OCI-LY3 (cell line): ENCODE results near the gene VAV3.

Source experiments
- H2AFZ ChIP-seq: fragments of 200-600, 300-600 bp; shearing (Covaris generic); 2 replicates; pipeline ENCODE4 v1.6.0; 2014; ENCODE audit warnings: antibody characterized with exemption, low read depth, low read length
- H3K27ac ChIP-seq: fragments of 200-600, 300-600 bp; sonication (generic); 2 replicates; pipeline ENCODE4 v1.5.1; 2014; ENCODE audit warnings: mild to moderate bottlenecking, low read length, moderate library complexity, mixed read lengths
- H3K27me3 ChIP-seq: fragments of 200-600, 300-600 bp; sonication (generic); 2 replicates; pipeline ENCODE4 v1.6.1; 2014; ENCODE audit warnings: low read depth, low read length, mixed read lengths
- H3K36me3 ChIP-seq: fragments of 200-600, 300-600 bp; sonication (generic); replicated peaks from 2 replicates; pipeline ENCODE3; 2014; ENCODE audit warnings: low read depth, low read length, mixed read lengths
- H3K4me1 ChIP-seq: fragments of 300-600, 200-600 bp; sonication (generic); 2 replicates; pipeline ENCODE4 v1.6.1; 2014; ENCODE audit warnings: low read length, mixed read lengths
- H3K4me2 ChIP-seq: fragments of 200-600, 300-600 bp; sonication (generic); 2 replicates; pipeline ENCODE4 v1.6.1; 2014; ENCODE audit warnings: low read length, mixed read lengths
- H3K4me3 ChIP-seq: fragments of 300-600, 200-600 bp; sonication (generic); 2 replicates; pipeline ENCODE4 v1.5.1; 2014; ENCODE audit warnings: antibody characterized with exemption, mild to moderate bottlenecking, low read length, moderate library complexity
- H3K79me2 ChIP-seq: fragments of 300-600, 200-600 bp; shearing (Covaris generic); 2 replicates; pipeline ENCODE4 v1.6.1; 2014; ENCODE audit warnings: mild to moderate bottlenecking, low read length, mixed read lengths
- H3K9ac ChIP-seq: fragments of 300-600, 200-600 bp; shearing (Covaris generic); 2 replicates; pipeline ENCODE4 v1.6.0; 2014; ENCODE audit warnings: mild to moderate bottlenecking, low read length, moderate library complexity
- H3K9me3 ChIP-seq: fragments of 200-600, 300-600 bp; shearing (Covaris generic); 2 replicates; pipeline ENCODE4 v1.6.1; 2014; ENCODE audit warnings: low read length, mixed read lengths; ENCODE audit not compliant: insufficient read depth
- H4K20me1 ChIP-seq: fragments of 200-600, 300-600 bp; sonication (generic); 2 replicates; pipeline ENCODE4 v1.6.1; 2016; ENCODE audit warnings: low read length, mixed read lengths; ENCODE audit not compliant: insufficient read depth
- EZH2phosphoT487 ChIP-seq: fragments of 200-600 bp; shearing (Covaris generic); IDR thresholded peaks from 2 replicates; pipeline ENCODE4 v1.6.1; 2018; ENCODE audit warnings: antibody characterized with exemption, mixed run types, low read depth
- TF ChIP-seq, protein P1 (sequence below): fragments of 200-600, 300-600 bp; sonication (generic); IDR thresholded peaks from 2 replicates; pipeline ENCODE4 v1.5.1; 2014; ENCODE audit warnings: antibody characterized with exemption, low read length, low read depth

Gene VAV3

DNA sequence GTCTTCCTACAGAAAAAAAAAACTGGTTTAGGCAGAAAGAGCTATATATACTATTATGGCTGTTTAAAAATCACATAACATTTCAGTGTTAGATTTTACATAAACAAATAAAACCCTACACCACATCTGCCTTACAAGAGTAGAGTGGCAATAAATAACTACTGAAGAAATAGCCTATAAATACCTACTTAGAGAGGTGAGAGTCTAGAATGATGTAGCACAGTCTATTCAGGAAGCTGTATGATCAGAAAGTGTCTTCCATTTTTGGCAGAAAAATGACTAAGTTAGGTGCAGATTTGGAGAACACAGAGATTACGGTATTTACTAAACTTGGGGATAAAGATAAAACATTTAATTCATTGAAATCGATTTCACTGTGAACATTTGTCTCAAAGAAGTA lies 75.5 kb downstream of the VAV3 start:
- H3K4me1 ChIP-seq: peaks cover 11% of the 10 kb centered on the region
- H3K27me3 ChIP-seq: no peaks in the 10 kb centered on the region
- H4K20me1 ChIP-seq: no peaks in the 10 kb centered on the region
- H3K27ac ChIP-seq: no peak overlapping the region
- TF ChIP-seq EZH2phosphoT487: no peak
- TF ChIP-seq, protein P1, sequence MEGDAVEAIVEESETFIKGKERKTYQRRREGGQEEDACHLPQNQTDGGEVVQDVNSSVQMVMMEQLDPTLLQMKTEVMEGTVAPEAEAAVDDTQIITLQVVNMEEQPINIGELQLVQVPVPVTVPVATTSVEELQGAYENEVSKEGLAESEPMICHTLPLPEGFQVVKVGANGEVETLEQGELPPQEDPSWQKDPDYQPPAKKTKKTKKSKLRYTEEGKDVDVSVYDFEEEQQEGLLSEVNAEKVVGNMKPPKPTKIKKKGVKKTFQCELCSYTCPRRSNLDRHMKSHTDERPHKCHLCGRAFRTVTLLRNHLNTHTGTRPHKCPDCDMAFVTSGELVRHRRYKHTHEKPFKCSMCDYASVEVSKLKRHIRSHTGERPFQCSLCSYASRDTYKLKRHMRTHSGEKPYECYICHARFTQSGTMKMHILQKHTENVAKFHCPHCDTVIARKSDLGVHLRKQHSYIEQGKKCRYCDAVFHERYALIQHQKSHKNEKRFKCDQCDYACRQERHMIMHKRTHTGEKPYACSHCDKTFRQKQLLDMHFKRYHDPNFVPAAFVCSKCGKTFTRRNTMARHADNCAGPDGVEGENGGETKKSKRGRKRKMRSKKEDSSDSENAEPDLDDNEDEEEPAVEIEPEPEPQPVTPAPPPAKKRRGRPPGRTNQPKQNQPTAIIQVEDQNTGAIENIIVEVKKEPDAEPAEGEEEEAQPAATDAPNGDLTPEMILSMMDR: no peak
- no peak overlapping the region for H2AFZ ChIP-seq
- no peaks in the 10 kb centered on the region for H3K79me2 ChIP-seq
- no peak overlapping the region for H3K4me3 ChIP-seq
- no peak overlapping the region for H3K4me2 ChIP-seq
- no peak overlapping the region for H3K9ac ChIP-seq
- H3K9me3 ChIP-seq: no peaks in the 10 kb centered on the region
- H3K36me3 ChIP-seq: no peaks in the 10 kb centered on the region

DNA sequence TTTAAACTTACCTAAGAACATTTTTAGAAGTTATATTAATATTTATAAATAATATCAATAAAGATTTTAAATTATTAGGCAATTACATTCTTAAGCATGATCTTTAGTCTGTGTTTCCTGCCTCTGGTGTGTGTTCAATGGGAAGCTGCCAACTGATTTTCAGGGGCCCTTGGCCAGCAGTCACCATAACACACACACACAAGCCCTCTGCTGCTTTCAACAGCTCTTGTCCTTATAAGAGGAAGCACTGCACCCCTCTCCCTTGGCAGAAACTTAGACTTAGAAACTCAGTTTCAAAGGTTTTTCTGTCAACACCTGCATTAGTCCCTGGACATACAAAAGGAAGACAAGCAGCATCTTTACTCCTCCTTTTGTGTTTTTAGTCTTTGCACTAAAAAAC lies 81.4 kb downstream of the VAV3 start:
- no peak overlapping the region for H3K4me3 ChIP-seq
- peaks cover 7% of the 10 kb centered on the region for H3K4me1 ChIP-seq
- H3K27me3 ChIP-seq: no peaks in the 10 kb centered on the region
- no peaks in the 10 kb centered on the region for H4K20me1 ChIP-seq
- H3K36me3 ChIP-seq: no peaks in the 10 kb centered on the region
- TF ChIP-seq, protein P1: no peak
- TF ChIP-seq EZH2phosphoT487: no peak
- H3K79me2 ChIP-seq: no peaks in the 10 kb centered on the region
- H3K27ac ChIP-seq: no peak overlapping the region
- H2AFZ ChIP-seq: no peak overlapping the region
- H3K4me2 ChIP-seq: no peak overlapping the region
- H3K9ac ChIP-seq: no peak overlapping the region
- H3K9me3 ChIP-seq: no peaks in the 10 kb centered on the region

DNA sequence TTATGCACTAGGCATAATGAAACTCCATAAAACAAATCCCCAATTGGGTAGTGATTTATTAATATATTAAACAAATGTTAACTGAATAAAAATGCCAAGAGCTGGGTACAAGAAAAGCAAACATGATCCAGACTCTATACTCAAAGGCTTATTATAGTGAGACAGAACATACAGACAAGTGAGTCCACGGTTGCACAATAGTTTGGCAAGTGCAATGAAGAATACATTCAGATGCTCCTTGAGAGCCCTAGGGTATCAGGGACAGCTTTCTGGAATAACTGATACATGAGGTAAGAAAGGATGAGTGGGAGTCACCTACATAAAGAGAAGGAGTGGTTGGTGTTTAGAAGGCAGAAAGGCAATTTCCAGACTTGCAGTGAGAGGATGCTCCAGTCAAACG lies 85.1 kb downstream of the VAV3 start:
- Histone ChIP-seq H4K20me1 (no peaks in the 10 kb centered on the region), H3K4me2 (no peak overlapping the region), H3K79me2 (no peaks in the 10 kb centered on the region), H2AFZ (no peak overlapping the region), H3K4me3 (no peak overlapping the region), H3K4me1 (peaks cover 31% of the 10 kb centered on the region), H3K9ac (no peak overlapping the region), H3K27ac (no peak overlapping the region), H3K27me3 (no peaks in the 10 kb centered on the region), H3K36me3 (peaks cover 5% of the 10 kb centered on the region), H3K9me3 (0 out of 2 replicates have a peak, but pooled peaks cover 4% of the 10 kb centered on the region)
- TF ChIP-seq EZH2phosphoT487: no peak
- TF ChIP-seq, protein P1: no peak

DNA sequence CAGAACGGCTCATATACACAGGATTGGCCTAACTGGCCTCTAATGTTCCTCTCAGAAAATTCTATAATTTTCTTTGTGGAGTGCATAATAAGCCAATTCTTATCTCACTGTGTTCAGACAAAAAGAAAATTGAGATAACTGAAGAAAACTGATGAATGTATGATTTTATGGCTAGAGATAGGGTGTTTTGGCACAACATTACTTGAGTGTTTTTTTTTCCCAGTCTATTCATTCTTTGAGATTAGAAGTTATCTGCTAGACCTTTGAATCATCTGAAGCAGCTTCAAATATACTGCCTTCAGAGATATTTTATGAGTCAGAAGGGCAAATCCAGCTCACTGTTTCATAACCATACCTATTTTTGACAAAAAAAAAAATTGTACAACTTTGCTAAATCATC lies 85.6 kb downstream of the VAV3 start:
- no peak for TF ChIP-seq EZH2phosphoT487
- TF ChIP-seq, protein P1: no peak
- Histone ChIP-seq H3K36me3 (peaks cover 5% of the 10 kb centered on the region), H3K4me2 (no peak overlapping the region), H4K20me1 (no peaks in the 10 kb centered on the region), H3K27me3 (no peaks in the 10 kb centered on the region), H3K79me2 (no peaks in the 10 kb centered on the region), H3K4me3 (no peak overlapping the region), H3K27ac (no peak overlapping the region), H2AFZ (no peak overlapping the region), H3K9me3 (0 out of 2 replicates have a peak, but pooled peaks cover 4% of the 10 kb centered on the region), H3K4me1 (peaks cover 33% of the 10 kb centered on the region), H3K9ac (no peak overlapping the region)
